HepG2 (cell line): ENCODE results near the gene IST1. TPM values are rescaled to one million over a fixed set of nuclear protein-coding genes. Genes with fewer than 3 reads are reported as not detected.

Source experiments
- ATF4 ChIP-seq, 2 experiments: fragments of 450-650 bp in 1 of 2; sonication (generic) in 1 of 2; formaldehyde crosslinking; IDR thresholded peaks; 2 replicates each; pipeline versions ENCODE4 v1.5.0 to v1.8.0; 2020 to 2022; ENCODE audit warnings: mild to moderate bottlenecking in 1 of 2, missing genetic modification reagents in 1 of 2
- FOXK2 ChIP-seq: fragments of 450-650 bp; IDR thresholded peaks from 2 replicates; pipeline ENCODE4 v1.6.1; 2016
- GFI1 ChIP-seq: sonication (generic); formaldehyde crosslinking; IDR thresholded peaks from 2 replicates; pipeline ENCODE4 v1.5.0; 2020; ENCODE audit warnings: missing genetic modification reagents, mild to moderate bottlenecking, borderline replicate concordance
- HIVEP1 ChIP-seq: sonication (generic); formaldehyde crosslinking; IDR thresholded peaks from 2 replicates; pipeline ENCODE4 v1.4.0; 2020; ENCODE audit warnings: mild to moderate bottlenecking, missing genetic modification reagents
- KDM5A ChIP-seq: fragments of 200-600 bp; sonication (generic); IDR thresholded peaks from 2 replicates; pipeline ENCODE4 v1.7.0; 2018; ENCODE audit warnings: antibody characterized with exemption, mild to moderate bottlenecking, low read length, borderline replicate concordance
- KDM5B ChIP-seq: sonication (generic); formaldehyde crosslinking; IDR thresholded peaks from 2 replicates; pipeline ENCODE4 v1.4.0; 2020; ENCODE audit warnings: missing genetic modification reagents, mild to moderate bottlenecking, borderline replicate concordance
- MBD4 ChIP-seq: IDR thresholded peaks from 2 replicates; pipeline ENCODE4 v1.6.1; 2012; ENCODE audit warnings: low read length, inconsistent platforms, borderline replicate concordance
- MED8 ChIP-seq: sonication (generic); formaldehyde crosslinking; IDR thresholded peaks from 2 replicates; pipeline ENCODE4 v1.8.1; 2023; ENCODE audit warnings: mild to moderate bottlenecking, missing genetic modification reagents; ENCODE audit not compliant: insufficient replicate concordance
- MLLT10 ChIP-seq: sonication (generic); formaldehyde crosslinking; IDR thresholded peaks from 2 replicates; pipeline ENCODE4 v1.4.0; 2020; ENCODE audit warnings: missing genetic modification reagents
- MTA1 ChIP-seq: sonication (generic); formaldehyde crosslinking; IDR thresholded peaks from 2 replicates; pipeline ENCODE4 v1.4.0; 2020; ENCODE audit warnings: missing genetic modification reagents, mild to moderate bottlenecking, borderline replicate concordance
- PITX1 ChIP-seq: sonication (generic); formaldehyde crosslinking; IDR thresholded peaks from 2 replicates; pipeline ENCODE4 v1.5.1; 2020; ENCODE audit warnings: mild to moderate bottlenecking, missing genetic modification reagents
- TAF1 ChIP-seq: sonication (generic); formaldehyde crosslinking; IDR thresholded peaks from 2 replicates; pipeline ENCODE4 v1.4.0; 2020; ENCODE audit warnings: missing genetic modification reagents
- TEAD3 ChIP-seq: optimal IDR thresholded peaks from 2 replicates; pipeline ENCODE3; 2016; ENCODE audit warnings: borderline replicate concordance
- TP53 ChIP-seq: sonication (generic); formaldehyde crosslinking; conservative IDR thresholded peaks from 2 replicates; pipeline ENCODE4 v1.4.0; 2020; ENCODE audit warnings: missing genetic modification reagents
- UBTF ChIP-seq: sonication (generic); formaldehyde crosslinking; IDR thresholded peaks from 2 replicates; pipeline ENCODE4 v1.4.0; 2020; ENCODE audit warnings: mild to moderate bottlenecking, missing genetic modification reagents
- ZBTB2 ChIP-seq: sonication (generic); formaldehyde crosslinking; IDR thresholded peaks from 2 replicates; pipeline ENCODE4 v1.8.0; 2022; ENCODE audit warnings: low read depth, missing genetic modification reagents
- ZKSCAN1 ChIP-seq: fragments of 150-350 bp; IDR thresholded peaks from 2 replicates; pipeline ENCODE4 v1.6.1; 2014; ENCODE audit warnings: low read length
- ZNF569 ChIP-seq: sonication (generic); formaldehyde crosslinking; IDR thresholded peaks from 2 replicates; pipeline ENCODE4 v1.5.0; 2020; ENCODE audit warnings: mild to moderate bottlenecking, missing genetic modification reagents, moderate library complexity, borderline replicate concordance
- ZNF614 ChIP-seq: IDR thresholded peaks from 2 replicates; pipeline ENCODE4 v1.6.1; 2018; ENCODE audit warnings: missing biosample characterization, missing genetic modification reagents, inconsistent platforms, borderline replicate concordance
- ZNF782 ChIP-seq: sonication (generic); formaldehyde crosslinking; IDR thresholded peaks from 2 replicates; pipeline ENCODE4 v1.4.0; 2020; ENCODE audit warnings: missing genetic modification reagents, mild to moderate bottlenecking, borderline replicate concordance
- ZSCAN31 ChIP-seq: sonication (generic); formaldehyde crosslinking; IDR thresholded peaks from 2 replicates; pipeline ENCODE4 v1.5.0; 2020; ENCODE audit warnings: low read depth, mild to moderate bottlenecking, missing genetic modification reagents
- ZSCAN5A ChIP-seq: sonication (generic); formaldehyde crosslinking; IDR thresholded peaks from 2 replicates; pipeline ENCODE4 v1.8.0; 2022; ENCODE audit warnings: mild to moderate bottlenecking, missing genetic modification reagents, borderline replicate concordance
- polyA plus RNA-seq, 8 experiments: library from polyadenylated mRNA; depleted of rRNA in 3 of 8; stranded (reverse) in 7 of 8; unstranded in 1 of 8; fragments of >200 nt; fragmentation: Illumina TruSeq in 4 of 8; extraction: Trizol in 4 of 8; gene quantifications; 2 replicates each; pipeline versions ENCODE4 v1.2.1 to v1.2.3, GENCODE V29; 2011 to 2016; ENCODE audit warnings: low read depth in 4 of 8, missing spikeins in 1 of 8, mixed read lengths in 1 of 8; ENCODE audit not compliant: insufficient read depth in 1 of 8
- total RNA-seq, 5 experiments: library from RNA; depleted of rRNA; stranded (reverse); fragments of >200 nt; fragmentation: Illumina TruSeq; extraction: Trizol; gene quantifications; 2 replicates each; pipeline ENCODE4 v1.2.3, GENCODE V29; 2016; ENCODE audit warnings: low read depth in 1 of 5

IST1 gene
- total and polyA plus RNA-seq, 2 of the 13 experiments (the other 11 are each of a cell fraction or from before 2014, with no cell fraction given): 346 to 415 TPM

GRCh38 chr16:71883849-71884638, 11.3 kb upstream of the IST1 start, which contains the start of gene ZNF821 (continued):
- TF ChIP-seq UBTF (CRISPR knock-in tag): peak; percentile 61
- TF ChIP-seq MBD4: no peak
- TF ChIP-seq GFI1 (CRISPR knock-in tag): 0 out of 2 replicates have a peak, but pooled peaks have one; percentile 9
- TF ChIP-seq MED8: no peak
- no peak; the same call in 1 of the 2 replicates for TF ChIP-seq ZSCAN31 (CRISPR knock-in tag)
- peak; percentile 90 for TF ChIP-seq KDM5A
- TF ChIP-seq FOXK2: no peak
- no peak for TF ChIP-seq TP53 (CRISPR knock-in tag)
- no peak for TF ChIP-seq ZKSCAN1
- TF ChIP-seq HIVEP1 (CRISPR knock-in tag): no peak
- peak; percentile 42; the same call in 1 of the 2 replicates for TF ChIP-seq ZNF782 (CRISPR knock-in tag)
- TF ChIP-seq TEAD3 (CRISPR knock-in tag): peak; percentile 31
- TF ChIP-seq KDM5B (CRISPR knock-in tag): peak; percentile 9; the same call in 1 of the 2 replicates
- TF ChIP-seq TAF1 (CRISPR knock-in tag): peak; percentile 51; the same call in 1 of the 2 replicates
- TF ChIP-seq PITX1 (CRISPR knock-in tag): no peak
- TF ChIP-seq MLLT10 (CRISPR knock-in tag): no peak
- no peak for TF ChIP-seq ZSCAN5A (CRISPR knock-in tag)
- TF ChIP-seq ZBTB2 (CRISPR knock-in tag): 0 out of 2 replicates have a peak, but pooled peaks have one; percentile 12
- peak; percentile 91 for TF ChIP-seq MTA1 (CRISPR knock-in tag)
- TF ChIP-seq ZNF569 (CRISPR knock-in tag): no peak
- 0 out of 2 replicates have a peak, but pooled peaks have one; percentile 32 for TF ChIP-seq ZNF614 (CRISPR knock-in tag)
- TF ChIP-seq ATF4 (CRISPR knock-in tag; IDR thresholded peaks at IDR 0.05): no peak
